ENCODE results near the gene ITGAL.
"Not testable (repeated sequence)": the region's sequence is repeated elsewhere in the genome, so short reads cannot be mapped to it uniquely, and the experiment has no call there.

GRCh38 chr16:30461426-30461825 is 11.1 kb upstream of the ITGAL start:
- TF ChIP-seq, protein P1, sequence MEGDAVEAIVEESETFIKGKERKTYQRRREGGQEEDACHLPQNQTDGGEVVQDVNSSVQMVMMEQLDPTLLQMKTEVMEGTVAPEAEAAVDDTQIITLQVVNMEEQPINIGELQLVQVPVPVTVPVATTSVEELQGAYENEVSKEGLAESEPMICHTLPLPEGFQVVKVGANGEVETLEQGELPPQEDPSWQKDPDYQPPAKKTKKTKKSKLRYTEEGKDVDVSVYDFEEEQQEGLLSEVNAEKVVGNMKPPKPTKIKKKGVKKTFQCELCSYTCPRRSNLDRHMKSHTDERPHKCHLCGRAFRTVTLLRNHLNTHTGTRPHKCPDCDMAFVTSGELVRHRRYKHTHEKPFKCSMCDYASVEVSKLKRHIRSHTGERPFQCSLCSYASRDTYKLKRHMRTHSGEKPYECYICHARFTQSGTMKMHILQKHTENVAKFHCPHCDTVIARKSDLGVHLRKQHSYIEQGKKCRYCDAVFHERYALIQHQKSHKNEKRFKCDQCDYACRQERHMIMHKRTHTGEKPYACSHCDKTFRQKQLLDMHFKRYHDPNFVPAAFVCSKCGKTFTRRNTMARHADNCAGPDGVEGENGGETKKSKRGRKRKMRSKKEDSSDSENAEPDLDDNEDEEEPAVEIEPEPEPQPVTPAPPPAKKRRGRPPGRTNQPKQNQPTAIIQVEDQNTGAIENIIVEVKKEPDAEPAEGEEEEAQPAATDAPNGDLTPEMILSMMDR (IDR thresholded peaks at IDR 0.05): not testable (repeated sequence)
- TF ChIP-seq ZFX (IDR thresholded peaks at IDR 0.05; ENCODE audit: borderline replicate concordance): not testable (repeated sequence)

Data from 22Rv1 (cell line).